Lung (tissue), 13 donors: ENCODE results near the gene MLLT3. TPM values are rescaled to one million over a fixed set of nuclear protein-coding genes. Genes with fewer than 3 reads are reported as not detected.
A peak's percentile ranks its signal among the peaks of the same experiment; 100 is the strongest.

ENCODE experiments used
- ATAC-seq: fragments of 200-7000 bp; cut with Tn5 transposase; one replicate; pipeline ENCODE4 v1.9.1; 2020; ENCODE audit warnings: moderate number of reproducible peaks; ENCODE audit not compliant: insufficient read depth, low FRiP score
- DNase-seq, 3 donors: peaks; one replicate each; pipeline ENCODE4 v3.0.0-alpha.2; 2013 to 2017
- H3K27ac ChIP-seq, 2 donors: one replicate each; pipeline ENCODE4 v1.5.1; 2013; ENCODE audit warnings: mild to moderate bottlenecking in 2 of 2, moderate library complexity in 2 of 2, control low read depth in 1 of 2, inconsistent platforms in 1 of 2, low read depth in 1 of 2, low read length in 1 of 2
- H3K27me3 ChIP-seq, 3 donors: one replicate each; pipeline ENCODE4 v1.5.1; 2013; ENCODE audit warnings: low read length in 2 of 3; ENCODE audit not compliant: control insufficient read depth in 3 of 3, insufficient read depth in 3 of 3
- H3K36me3 ChIP-seq, 4 donors: one replicate each; pipeline ENCODE4 v1.5.1; 2013; ENCODE audit warnings: low read length in 4 of 4, mild to moderate bottlenecking in 1 of 4, moderate library complexity in 1 of 4; ENCODE audit not compliant: control insufficient read depth in 4 of 4, insufficient read depth in 4 of 4
- H3K4me1 ChIP-seq, 5 donors: one replicate each; pipeline ENCODE4 v1.5.1; 2013; ENCODE audit warnings: low read length in 5 of 5, mild to moderate bottlenecking in 2 of 5, moderate library complexity in 1 of 5; ENCODE audit not compliant: control insufficient read depth in 5 of 5, insufficient read depth in 5 of 5
- H3K4me3 ChIP-seq: one replicate; pipeline ENCODE4 v1.5.1; 2013; ENCODE audit warnings: mild to moderate bottlenecking, control low read depth, moderate library complexity
- H3K9ac ChIP-seq, 2 donors: one replicate each; pipeline ENCODE4 v1.5.1; 2013; ENCODE audit warnings: low read length in 2 of 2, control low read depth in 1 of 2; ENCODE audit not compliant: insufficient read depth in 1 of 2
- H3K9me3 ChIP-seq, 4 donors: one replicate each; pipeline ENCODE4 v1.5.1; 2013; ENCODE audit warnings: low read length in 3 of 4, mild to moderate bottlenecking in 1 of 4, moderate library complexity in 1 of 4; ENCODE audit not compliant: control insufficient read depth in 4 of 4, insufficient read depth in 3 of 4
- WGBS, 2 donors: extraction: QIAGEN DNeasy Blood & Tissue Kit; methylation state at CpG; one replicate each; pipeline ENCODE4 v1.1.7; 2013; 5-methylcytosine and 5-hydroxymethylcytosine counted together
- polyA plus RNA-seq, 2 donors: library from polyadenylated mRNA; stranded (reverse); fragments of 200-250 nt; gene quantifications; one replicate each; pipeline ENCODE4 v1.2.1, GENCODE V29; 2013
- small RNA-seq: library from RNA; depleted of rRNA; stranded (forward); fragments of <200 nt; gene quantifications from one replicate; pipeline ENCODE3, GENCODE V24; 2014; ENCODE audit warnings: low replicate concordance
- total RNA-seq, 2 donors: library from RNA; depleted of rRNA in 1 of 2; stranded (reverse); fragments of >200 nt in 1 of 2; gene quantifications; one replicate each; pipeline ENCODE4 v1.2.1, GENCODE V29; 2014 to 2021
- TF ChIP-seq, protein P1 (sequence below): IDR thresholded peaks from 2 replicates; pipeline ENCODE4 v1.5.1; 2012; ENCODE audit warnings: mild to moderate bottlenecking; ENCODE audit errors: control extremely low read depth, extremely low read depth
- donor health status: control.
- donor health status: control.
- donor health status: Bipolar disorder and iron deficiency.
- donor health status: healthy.
- donor health status: DM: yes; HTN: yes; CAD: no.

Gene MLLT3
- total and polyA plus RNA-seq, 4 donors: 7.1 to 43.1 (median 13.7) TPM

DNA sequence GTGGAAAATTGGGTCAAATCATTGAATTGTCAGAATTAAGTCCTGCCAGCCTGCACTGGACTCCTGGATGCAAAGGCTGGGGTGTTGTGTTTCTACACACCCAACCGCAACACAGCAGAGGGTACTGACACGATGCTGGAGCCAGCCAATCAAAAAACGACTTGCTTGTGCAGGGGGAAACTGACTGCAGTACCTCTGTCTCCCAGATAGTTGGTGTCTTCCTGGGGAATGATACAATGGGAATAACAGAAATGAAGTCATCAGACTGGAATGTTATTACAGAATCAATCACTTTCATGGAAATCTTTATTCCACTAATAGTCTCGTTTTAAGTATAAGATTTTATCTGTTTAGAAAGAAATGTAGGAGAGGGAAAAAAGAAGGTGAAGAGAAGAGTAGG lies 330.3 kb downstream of the MLLT3 start:
- Histone ChIP-seq H3K4me3 (no peak overlapping the region), H3K36me3 (no peaks in the 10 kb centered on the region), H3K9me3 (peaks cover 0 to 6% (median 0%) of the 10 kb centered on the region in 4 donors), H3K4me1 (no peaks in the 10 kb centered on the region), H3K27me3 (no peaks in the 10 kb centered on the region), H3K9ac (no peak overlapping the region), H3K27ac (no peak overlapping the region)
- DNase-seq (no peak), ATAC-seq (no peak)
- WGBS, 2 donors: 75 to 88% methylated on average over 4 of the region's 4 CpGs
- TF ChIP-seq, protein P1, sequence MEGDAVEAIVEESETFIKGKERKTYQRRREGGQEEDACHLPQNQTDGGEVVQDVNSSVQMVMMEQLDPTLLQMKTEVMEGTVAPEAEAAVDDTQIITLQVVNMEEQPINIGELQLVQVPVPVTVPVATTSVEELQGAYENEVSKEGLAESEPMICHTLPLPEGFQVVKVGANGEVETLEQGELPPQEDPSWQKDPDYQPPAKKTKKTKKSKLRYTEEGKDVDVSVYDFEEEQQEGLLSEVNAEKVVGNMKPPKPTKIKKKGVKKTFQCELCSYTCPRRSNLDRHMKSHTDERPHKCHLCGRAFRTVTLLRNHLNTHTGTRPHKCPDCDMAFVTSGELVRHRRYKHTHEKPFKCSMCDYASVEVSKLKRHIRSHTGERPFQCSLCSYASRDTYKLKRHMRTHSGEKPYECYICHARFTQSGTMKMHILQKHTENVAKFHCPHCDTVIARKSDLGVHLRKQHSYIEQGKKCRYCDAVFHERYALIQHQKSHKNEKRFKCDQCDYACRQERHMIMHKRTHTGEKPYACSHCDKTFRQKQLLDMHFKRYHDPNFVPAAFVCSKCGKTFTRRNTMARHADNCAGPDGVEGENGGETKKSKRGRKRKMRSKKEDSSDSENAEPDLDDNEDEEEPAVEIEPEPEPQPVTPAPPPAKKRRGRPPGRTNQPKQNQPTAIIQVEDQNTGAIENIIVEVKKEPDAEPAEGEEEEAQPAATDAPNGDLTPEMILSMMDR: no peak

Small RNA genes lying within 50 kb of the gene (small RNA-seq; reads per million reads assigned to genes)
- gene MIR4473 (0.37 reads per million, percentile 46 among the genes with 10 or more reads in this experiment), gene MIR4474 (0.06 reads per million), gene RNU4-26P (not detected)

Other genes with a start within 250 kb of the MLLT3 start
- gene FOCAD, start 61.8 kb upstream of the MLLT3 start, total RNA-seq: 10 to 100 TPM; 43.5 to 62.1 TPM
- 10 to 100 TPM in 1 of 2 donors, 1 to 10 TPM in 1; 6.8 to 12.3 TPM for gene FOCAD, start 61.8 kb upstream of the MLLT3 start, polyA plus RNA-seq